Measurements from ENCODE around the gene BCAS4.

Gene BCAS4

DNA sequence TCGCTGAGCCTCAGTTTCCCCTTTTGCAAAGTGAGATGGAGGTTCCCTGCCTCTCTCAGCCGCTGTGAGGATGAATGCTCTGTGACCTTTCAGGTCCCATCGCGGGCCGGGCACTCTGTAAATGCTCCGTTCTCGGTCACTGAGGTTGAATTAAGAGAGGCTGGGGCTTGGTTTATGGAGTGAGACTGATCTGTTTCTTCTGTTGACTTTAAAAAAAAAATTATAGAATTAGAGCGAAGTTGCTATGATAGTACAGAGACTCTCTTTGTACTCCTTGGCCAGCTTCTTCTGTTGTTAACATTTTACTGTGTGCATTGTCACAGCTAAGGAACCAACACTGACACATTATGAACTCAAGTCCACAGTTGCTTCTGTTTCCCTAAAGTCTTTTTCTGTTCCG is 72.0 kb downstream of the BCAS4 start:
- CTCF ChIA-PET = no interaction called here
- DNase-seq (ENCODE audit: extremely low spot score) = no peak
- TF ChIP-seq FOXA1 (IDR thresholded peaks at IDR 0.05) (no peak), PKNOX1 (IDR thresholded peaks at IDR 0.05) (no peak), LEF1 (IDR thresholded peaks at IDR 0.05; ENCODE audit: borderline replicate concordance) (no peak), BHLHE40 (IDR thresholded peaks at IDR 0.05; ENCODE audit: borderline replicate concordance) (no peak), HDGF (IDR thresholded peaks at IDR 0.05; ENCODE audit: borderline replicate concordance) (no peak), L3MBTL2 (conservative IDR thresholded peaks at IDR 0.05) (no peak), SP1 (IDR thresholded peaks at IDR 0.05) (no peak), CTBP1 (IDR thresholded peaks at IDR 0.05; ENCODE audit: borderline replicate concordance) (no peak), ELF4 (IDR thresholded peaks at IDR 0.05) (no peak), NFRKB (IDR thresholded peaks at IDR 0.05) (no peak), ZNF384 (IDR thresholded peaks at IDR 0.05) (no peak), FOXK2 (IDR thresholded peaks at IDR 0.05) (no peak), TARDBP (IDR thresholded peaks at IDR 0.05) (no peak)
- POLR2A ChIA-PET = no interaction called here

GRCh38 chr20:50867805-50868204 is 72.9 kb downstream of the BCAS4 start:
- ChIA-PET CTCF (no interaction called here), POLR2A (no interaction called here)
- DNase-seq (ENCODE audit: extremely low spot score) = no peak
- TF ChIP-seq FOXM1 (IDR thresholded peaks at IDR 0.05; ENCODE audit: borderline replicate concordance) (no peak), FOXA1 (IDR thresholded peaks at IDR 0.05) (no peak), FOXK2 (IDR thresholded peaks at IDR 0.05) (no peak), CTBP1 (IDR thresholded peaks at IDR 0.05; ENCODE audit: borderline replicate concordance) (no peak), NFRKB (IDR thresholded peaks at IDR 0.05) (no peak), TARDBP (IDR thresholded peaks at IDR 0.05) (no peak), SP1 (IDR thresholded peaks at IDR 0.05) (no peak), ZNF384 (IDR thresholded peaks at IDR 0.05) (no peak), ARNT (IDR thresholded peaks at IDR 0.05) (no peak), HDGF (IDR thresholded peaks at IDR 0.05; ENCODE audit: borderline replicate concordance) (no peak), LEF1 (IDR thresholded peaks at IDR 0.05; ENCODE audit: borderline replicate concordance) (no peak), PKNOX1 (IDR thresholded peaks at IDR 0.05) (no peak), ELF4 (IDR thresholded peaks at IDR 0.05) (no peak), BHLHE40 (IDR thresholded peaks at IDR 0.05; ENCODE audit: borderline replicate concordance) (no peak), SUZ12 (IDR thresholded peaks at IDR 0.05) (no peak), L3MBTL2 (conservative IDR thresholded peaks at IDR 0.05) (no peak)

- CTCF ChIA-PET = no interaction called here
- POLR2A ChIA-PET = no interaction called here
- DNase-seq (ENCODE audit: extremely low spot score) = no peak
- TF ChIP-seq FOXK2 (IDR thresholded peaks at IDR 0.05) = no peak
- no peak for TF ChIP-seq TARDBP (IDR thresholded peaks at IDR 0.05)
- no peak for TF ChIP-seq FOXA1 (IDR thresholded peaks at IDR 0.05)
- no peak for TF ChIP-seq FOXM1 (IDR thresholded peaks at IDR 0.05; ENCODE audit: borderline replicate concordance)
- no peak for TF ChIP-seq CTBP1 (IDR thresholded peaks at IDR 0.05; ENCODE audit: borderline replicate concordance)
- no peak for TF ChIP-seq SUZ12 (IDR thresholded peaks at IDR 0.05)
- no peak for TF ChIP-seq PKNOX1 (IDR thresholded peaks at IDR 0.05)
- TF ChIP-seq BHLHE40 (IDR thresholded peaks at IDR 0.05; ENCODE audit: borderline replicate concordance) = no peak
- TF ChIP-seq SP1 (IDR thresholded peaks at IDR 0.05) = no peak
Measured at GRCh38 chr20:50868509-50869495, 73.9 kb downstream of the BCAS4 start.

- no peak for DNase-seq (ENCODE audit: extremely low spot score)
- TF ChIP-seq CTBP1 (IDR thresholded peaks at IDR 0.05; ENCODE audit: borderline replicate concordance) (no peak), SUZ12 (IDR thresholded peaks at IDR 0.05) (no peak), BHLHE40 (IDR thresholded peaks at IDR 0.05; ENCODE audit: borderline replicate concordance) (no peak), TARDBP (IDR thresholded peaks at IDR 0.05) (no peak), ARNT (IDR thresholded peaks at IDR 0.05) (no peak), PKNOX1 (IDR thresholded peaks at IDR 0.05) (no peak), ELF4 (IDR thresholded peaks at IDR 0.05) (no peak), FOXA1 (IDR thresholded peaks at IDR 0.05) (no peak), NFRKB (IDR thresholded peaks at IDR 0.05) (no peak), FOXK2 (IDR thresholded peaks at IDR 0.05) (no peak)
- CTCF ChIA-PET = interaction anchor here (1.2 kb wide), 1 partner anchor 53 kb away, joined by 3 read pairs; no protein-coding TSS in a partner anchor
- POLR2A ChIA-PET = no interaction called here
Measured at GRCh38 chr20:50870561-50871161, 75.8 kb downstream of the BCAS4 start.
